ENCODE results near the gene SORCS2. TPM values are rescaled to one million over a fixed set of nuclear protein-coding genes. Genes with fewer than 3 reads are reported as not detected.

SORCS2 gene
- total RNA-seq, 1 experiment from 2014 or later = 0.06 TPM

- H3K27ac ChIP-seq (ENCODE audit: low read depth, low read length, poor library complexity, severe bottlenecking) = no peak overlapping the region
- no peak for DNase-seq (ENCODE audit: low spot score)
- H3K27me3 ChIP-seq (replicated peaks; ENCODE audit: insufficient read depth, low read depth, low read length, poor library complexity) = no peaks in the 10 kb centered on the region
- no peak for TF ChIP-seq EZH2 (IDR thresholded peaks at IDR 0.05; ENCODE audit: borderline replicate concordance, low read depth, low read length, poor library complexity, severe bottlenecking)
- CTCF ChIA-PET = no interaction called here
- no peaks in the 10 kb centered on the region for H3K36me3 ChIP-seq (ENCODE audit: insufficient read depth, low read length, poor library complexity, severe bottlenecking)
- no TSS peak for BruUV-seq (replicated peaks)
- no peaks in the 10 kb centered on the region for H3K9me3 ChIP-seq (ENCODE audit: low read depth, low read length, poor library complexity, severe bottlenecking)
- POLR2A ChIA-PET (ENCODE audit: low non-redundant PET) = no interaction called here
- H3K4me3 ChIP-seq (ENCODE audit: low read depth, low read length, poor library complexity, severe bottlenecking) = no peak overlapping the region
- H3K4me1 ChIP-seq (ENCODE audit: insufficient read depth, low read length, poor library complexity, severe bottlenecking) = no peaks in the 10 kb centered on the region
- intact Hi-C loops (cut with micrococcal nuclease; ENCODE audit: unreplicated experiment) = no loop called here
Measured at GRCh38 chr4:7146059-7146785, 46.1 kb upstream of the SORCS2 start.

- TF ChIP-seq CTCF (conservative IDR thresholded peaks at IDR 0.05; ENCODE audit: low read depth, low read length) = no peak
- no peak for TF ChIP-seq EZH2 (IDR thresholded peaks at IDR 0.05; ENCODE audit: borderline replicate concordance, low read depth, low read length, poor library complexity, severe bottlenecking)
- no peak for DNase-seq (ENCODE audit: low spot score)
- Histone ChIP-seq H3K36me3 (ENCODE audit: insufficient read depth, low read length, poor library complexity, severe bottlenecking) (no peaks in the 10 kb centered on the region), H3K4me3 (ENCODE audit: low read depth, low read length, poor library complexity, severe bottlenecking) (no peak overlapping the region), H3K4me1 (ENCODE audit: insufficient read depth, low read length, poor library complexity, severe bottlenecking) (no peaks in the 10 kb centered on the region), H3K9me3 (ENCODE audit: low read depth, low read length, poor library complexity, severe bottlenecking) (no peaks in the 10 kb centered on the region), H3K27ac (ENCODE audit: low read depth, low read length, poor library complexity, severe bottlenecking) (no peak overlapping the region), H3K27me3 (replicated peaks; ENCODE audit: insufficient read depth, low read depth, low read length, poor library complexity) (no peaks in the 10 kb centered on the region)
- ChIA-PET CTCF (no interaction called here), POLR2A (ENCODE audit: low non-redundant PET) (no interaction called here)
- intact Hi-C loops (cut with micrococcal nuclease; ENCODE audit: unreplicated experiment) = no loop called here
- no TSS peak for BruUV-seq (replicated peaks)
Measured at GRCh38 chr4:7146786-7147115, 45.6 kb upstream of the SORCS2 start.

- Histone ChIP-seq H3K27me3 (replicated peaks; ENCODE audit: insufficient read depth, low read depth, low read length, poor library complexity) (no peaks in the 10 kb centered on the region), H3K9me3 (ENCODE audit: low read depth, low read length, poor library complexity, severe bottlenecking) (no peaks in the 10 kb centered on the region), H3K36me3 (ENCODE audit: insufficient read depth, low read length, poor library complexity, severe bottlenecking) (no peaks in the 10 kb centered on the region), H3K27ac (ENCODE audit: low read depth, low read length, poor library complexity, severe bottlenecking) (no peak overlapping the region), H3K4me3 (ENCODE audit: low read depth, low read length, poor library complexity, severe bottlenecking) (no peak overlapping the region), H3K4me1 (ENCODE audit: insufficient read depth, low read length, poor library complexity, severe bottlenecking) (no peaks in the 10 kb centered on the region)
- intact Hi-C loops (cut with micrococcal nuclease; ENCODE audit: unreplicated experiment) = no loop called here
- CTCF ChIA-PET = no interaction called here
- POLR2A ChIA-PET (ENCODE audit: low non-redundant PET) = no interaction called here
- TF ChIP-seq EZH2 (IDR thresholded peaks at IDR 0.05; ENCODE audit: borderline replicate concordance, low read depth, low read length, poor library complexity, severe bottlenecking) = no peak
- no peak for TF ChIP-seq CTCF (conservative IDR thresholded peaks at IDR 0.05; ENCODE audit: low read depth, low read length)
- no TSS peak for BruUV-seq (replicated peaks)
- DNase-seq (ENCODE audit: low spot score) = no peak
Measured at GRCh38 chr4:7147261-7147660, 45.1 kb upstream of the SORCS2 start.

- DNase-seq (ENCODE audit: low spot score) = no peak
- POLR2A ChIA-PET (ENCODE audit: low non-redundant PET) = no interaction called here
- no peak for TF ChIP-seq EZH2 (IDR thresholded peaks at IDR 0.05; ENCODE audit: borderline replicate concordance, low read depth, low read length, poor library complexity, severe bottlenecking)
- TF ChIP-seq CTCF (conservative IDR thresholded peaks at IDR 0.05; ENCODE audit: low read depth, low read length) = no peak
Measured at GRCh38 chr4:7147661-7148310, 44.6 kb upstream of the SORCS2 start.

More at GRCh38 chr4:7147661-7148310, 44.6 kb upstream of the SORCS2 start:
- CTCF ChIA-PET = no interaction called here
- intact Hi-C loops (cut with micrococcal nuclease; ENCODE audit: unreplicated experiment) = no loop called here
- H3K27ac ChIP-seq (ENCODE audit: low read depth, low read length, poor library complexity, severe bottlenecking) = no peak overlapping the region
- H3K4me1 ChIP-seq (ENCODE audit: insufficient read depth, low read length, poor library complexity, severe bottlenecking) = no peaks in the 10 kb centered on the region
- no peak overlapping the region for H3K4me3 ChIP-seq (ENCODE audit: low read depth, low read length, poor library complexity, severe bottlenecking)
- no peaks in the 10 kb centered on the region for H3K27me3 ChIP-seq (replicated peaks; ENCODE audit: insufficient read depth, low read depth, low read length, poor library complexity)
- H3K9me3 ChIP-seq (ENCODE audit: low read depth, low read length, poor library complexity, severe bottlenecking) = no peaks in the 10 kb centered on the region
- no peaks in the 10 kb centered on the region for H3K36me3 ChIP-seq (ENCODE audit: insufficient read depth, low read length, poor library complexity, severe bottlenecking)
- no TSS peak for BruUV-seq (replicated peaks)

Measured in A673 (cell line).